GM13976 (cell line): ENCODE data around the gene NIN.

Source experiments
- DNase-seq: peaks from one replicate; pipeline ENCODE4 v3.0.0; 2012; ENCODE audit warnings: low spot score
- CTCF ChIP-seq: IDR thresholded peaks from 2 replicates; pipeline ENCODE4 v1.5.1; 2012; ENCODE audit warnings: borderline replicate concordance, mild to moderate bottlenecking; ENCODE audit not compliant: insufficient read depth; ENCODE audit errors: extremely low read depth, missing control alignments, control extremely low read depth
- in situ Hi-C: fragments of 300-500 bp; cut with MboI; formaldehyde crosslinking; loops from one replicate; pipeline ENCODE4 v1.12.0; 2022; ENCODE audit warnings: low sequenced_read_pairs, mixed read lengths, inconsistent platforms; ENCODE audit not compliant: unreplicated experiment

NIN gene

GRCh38 chr14:50784683-50785456, 46.1 kb downstream of the NIN start:
- in situ Hi-C loops = loop anchor here (5.0 kb wide), 1 partner anchor 77 kb away; no protein-coding TSS in a partner anchor

GRCh38 chr14:50783563-50783962, 47.4 kb downstream of the NIN start:
- DNase-seq = no peak
- in situ Hi-C loops = no loop called here
- TF ChIP-seq CTCF = no peak

More at GRCh38 chr14:50784683-50785456, 46.1 kb downstream of the NIN start:
- TF ChIP-seq CTCF = no peak
- DNase-seq = no peak

GRCh38 chr14:50780393-50780792, 50.6 kb downstream of the NIN start:
- in situ Hi-C loops = no loop called here
- TF ChIP-seq CTCF = no peak
- DNase-seq = no peak

GRCh38 chr14:50778721-50779483, 52.1 kb downstream of the NIN start:
- no peak for TF ChIP-seq CTCF
- no peak for DNase-seq
- in situ Hi-C loops = loop anchor here (10.0 kb wide), 1 partner anchor 234 kb away; no protein-coding TSS in a partner anchor

GRCh38 chr14:50776522-50776921, 54.4 kb downstream of the NIN start:
- in situ Hi-C loops = loop anchor here (10.0 kb wide), 1 partner anchor 232 kb away; no protein-coding TSS in a partner anchor
- DNase-seq = no peak
- no peak for TF ChIP-seq CTCF

GRCh38 chr14:50775357-50775756, 55.6 kb downstream of the NIN start:
- in situ Hi-C loops = loop anchor here (10.0 kb wide), 1 partner anchor 231 kb away; no protein-coding TSS in a partner anchor
- TF ChIP-seq CTCF = no peak
- no peak for DNase-seq
